ENCODE measurements around the gene PLEKHG7.

PLEKHG7 gene

DNA sequence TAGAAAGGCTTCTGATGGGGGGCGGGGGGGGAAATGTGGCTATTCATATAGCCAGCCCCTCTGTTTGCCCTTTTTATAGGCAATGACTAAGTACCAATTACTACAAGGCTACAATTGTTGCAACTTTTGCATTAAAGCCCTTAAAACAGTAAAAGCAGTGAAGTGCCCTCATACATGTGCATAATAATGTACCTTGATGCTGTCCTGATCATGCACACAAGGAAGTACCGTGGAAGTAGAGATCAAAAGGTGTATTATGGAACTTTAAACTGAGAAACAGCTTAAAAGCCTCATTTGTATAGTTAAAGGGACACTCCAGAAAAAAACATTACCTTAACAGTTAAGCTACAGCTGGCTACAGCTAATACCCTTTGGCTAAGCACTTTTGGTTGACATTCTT lies 111.8 kb downstream of the PLEKHG7 start:
- no peak for DNase-seq

DNA sequence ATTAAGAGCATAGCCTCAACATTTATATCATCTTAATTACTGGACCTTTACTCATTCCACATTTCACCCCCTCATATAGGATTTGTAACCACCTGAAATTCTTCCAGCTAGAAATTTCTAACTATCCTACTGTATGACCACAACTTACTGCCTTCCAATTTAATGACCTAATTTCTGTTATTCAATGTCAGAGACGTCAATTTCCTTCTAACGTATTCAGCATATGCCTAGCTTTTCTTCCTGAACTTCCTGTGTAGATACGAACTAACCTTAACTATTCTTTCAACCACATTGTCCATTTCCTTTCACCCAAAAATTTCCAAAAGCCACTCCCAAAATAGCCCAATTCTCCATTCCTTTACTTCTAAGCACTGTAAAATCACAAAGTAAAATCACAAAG lies 118.4 kb downstream of the PLEKHG7 start:
- no peak for DNase-seq
